Caco-2 (cell line): ENCODE results near the gene DCST1. TPM values are rescaled to one million over a fixed set of nuclear protein-coding genes. Genes with fewer than 3 reads are reported as not detected.

ENCODE experiments used
- BruUV-seq: library from RNA; stranded (reverse); fragments of 400-500 nt; replicated peaks from 2 replicates; lab custom pipeline; 2021; lab: Mats Ljungman, UMichigan
- CTCF ChIA-PET: fragments of 300-600 bp; sonication (Branson Sonifier 250); formaldehyde crosslinking; loops from one replicate; lab custom pipeline; 2022; ENCODE audit warnings: antibody characterized with exemption; lab: Charles Lee
- POLR2A ChIA-PET: fragments of 300-600 bp; sonication (Branson Sonifier 250); formaldehyde crosslinking; loops from one replicate; lab custom pipeline; 2022; ENCODE audit warnings: antibody characterized with exemption; lab: Charles Lee
- DNase-seq, 2 experiments: peaks; one replicate each; pipeline versions ENCODE4 v3.0.0 to v3.0.0-alpha.2; 2020 to 2022
- H3K27me3 ChIP-seq: replicated peaks from 2 replicates; pipeline ENCODE4 v1.6.0; 2011; ENCODE audit warnings: low read length; ENCODE audit not compliant: control insufficient read depth, insufficient read depth
- H3K36me3 ChIP-seq: 2 replicates; pipeline ENCODE4 v1.5.1; 2011; ENCODE audit warnings: low read length; ENCODE audit not compliant: control insufficient read depth, insufficient read depth
- H3K4me1 ChIP-seq: fragments of 250-450 bp; sonication (Bioruptor Pico); 2 replicates; pipeline ENCODE4 v1.5.1; 2020; ENCODE audit warnings: mild to moderate bottlenecking
- H3K4me3 ChIP-seq: 2 replicates; pipeline ENCODE4 v1.5.1; 2011; ENCODE audit warnings: low read depth, mild to moderate bottlenecking, control low read depth, low read length
- H3K9me3 ChIP-seq: fragments of 250-450 bp; sonication (Bioruptor Pico); 2 replicates; pipeline ENCODE4 v1.5.1; 2020; ENCODE audit warnings: mild to moderate bottlenecking, moderate library complexity
- H3K27ac Mint-ChIP-seq: one replicate; pipeline ENCODE4 v1.8.0; 2022; ENCODE audit warnings: mixed read lengths; ENCODE audit not compliant: unreplicated experiment
- H3K27me3 Mint-ChIP-seq: one replicate; pipeline ENCODE4 v1.8.0; 2022; ENCODE audit warnings: mixed read lengths; ENCODE audit not compliant: insufficient read depth, unreplicated experiment
- H3K36me3 Mint-ChIP-seq: one replicate; pipeline ENCODE4 v1.8.0; 2022; ENCODE audit warnings: mild to moderate bottlenecking, mixed read lengths; ENCODE audit not compliant: insufficient read depth, unreplicated experiment
- H3K4me1 Mint-ChIP-seq: one replicate; pipeline ENCODE4 v1.8.0; 2022; ENCODE audit warnings: low read depth, mixed read lengths; ENCODE audit not compliant: unreplicated experiment
- H3K4me3 Mint-ChIP-seq: one replicate; pipeline ENCODE4 v1.8.0; 2022; ENCODE audit warnings: mild to moderate bottlenecking, moderate library complexity, mixed read lengths; ENCODE audit not compliant: unreplicated experiment
- H3K9me3 Mint-ChIP-seq: one replicate; pipeline ENCODE4 v1.8.0; 2022; ENCODE audit warnings: mixed read lengths; ENCODE audit not compliant: unreplicated experiment
- intact Hi-C: fragments of 100-400 bp; cut with micrococcal nuclease; formaldehyde crosslinking; loops from one replicate; pipeline ENCODE4 v1.10.0; 2022; ENCODE audit not compliant: unreplicated experiment
- total RNA-seq: library from RNA; stranded (reverse); gene quantifications from 2 replicates; pipeline ENCODE4 v1.2.3, GENCODE V29; 2022
- TF ChIP-seq, protein P1 (sequence below), 2 experiments: fragments of 200-600 bp in 1 of 2; IDR thresholded peaks; 1 replicate in 1 of 2; 2 replicates in 1 of 2; pipeline versions ENCODE4 v1.5.1 to v1.8.0; 2011 to 2022; ENCODE audit warnings: antibody characterized with exemption in 1 of 2, control low read depth in 1 of 2, inconsistent platforms in 1 of 2, low read depth in 1 of 2, low read length in 1 of 2, mild to moderate bottlenecking in 1 of 2, moderate library complexity in 1 of 2; ENCODE audit not compliant: insufficient read depth in 1 of 2, severe bottlenecking in 1 of 2, unreplicated experiment in 1 of 2

DCST1 gene
- total RNA-seq, 1 experiment from 2014 or later = not detected

DNA sequence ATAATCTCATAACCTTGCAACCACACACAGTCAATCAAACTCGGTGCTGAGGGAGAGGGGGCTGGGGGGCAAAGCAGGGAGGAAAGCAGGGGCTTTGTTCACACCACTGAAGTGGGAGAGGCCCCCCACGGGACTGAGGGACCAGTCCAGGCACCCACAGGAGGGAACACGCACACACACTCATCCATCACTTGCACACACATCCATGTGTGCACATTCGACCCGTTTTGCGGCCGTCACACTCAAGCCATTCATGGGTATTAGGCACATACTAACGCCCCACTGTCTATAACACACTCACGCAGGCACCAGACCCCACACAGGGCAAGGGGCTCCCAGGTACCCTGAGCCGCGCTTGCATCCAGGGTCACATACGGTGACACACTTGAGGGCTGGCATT lies 59.0 kb downstream of the DCST1 start:
- Mint-ChIP-seq H3K4me3 (no peak overlapping the region), H3K27ac (no peak overlapping the region), H3K27me3 (no peaks in the 10 kb centered on the region), H3K4me1 (peaks cover 6% of the 10 kb centered on the region), H3K36me3 (no peaks in the 10 kb centered on the region), H3K9me3 (no peaks in the 10 kb centered on the region)
- intact Hi-C loops = no loop called here
- no peak for DNase-seq
- H3K4me3 ChIP-seq = no peak overlapping the region
- BruUV-seq = no TSS peak
- TF ChIP-seq, protein P1, sequence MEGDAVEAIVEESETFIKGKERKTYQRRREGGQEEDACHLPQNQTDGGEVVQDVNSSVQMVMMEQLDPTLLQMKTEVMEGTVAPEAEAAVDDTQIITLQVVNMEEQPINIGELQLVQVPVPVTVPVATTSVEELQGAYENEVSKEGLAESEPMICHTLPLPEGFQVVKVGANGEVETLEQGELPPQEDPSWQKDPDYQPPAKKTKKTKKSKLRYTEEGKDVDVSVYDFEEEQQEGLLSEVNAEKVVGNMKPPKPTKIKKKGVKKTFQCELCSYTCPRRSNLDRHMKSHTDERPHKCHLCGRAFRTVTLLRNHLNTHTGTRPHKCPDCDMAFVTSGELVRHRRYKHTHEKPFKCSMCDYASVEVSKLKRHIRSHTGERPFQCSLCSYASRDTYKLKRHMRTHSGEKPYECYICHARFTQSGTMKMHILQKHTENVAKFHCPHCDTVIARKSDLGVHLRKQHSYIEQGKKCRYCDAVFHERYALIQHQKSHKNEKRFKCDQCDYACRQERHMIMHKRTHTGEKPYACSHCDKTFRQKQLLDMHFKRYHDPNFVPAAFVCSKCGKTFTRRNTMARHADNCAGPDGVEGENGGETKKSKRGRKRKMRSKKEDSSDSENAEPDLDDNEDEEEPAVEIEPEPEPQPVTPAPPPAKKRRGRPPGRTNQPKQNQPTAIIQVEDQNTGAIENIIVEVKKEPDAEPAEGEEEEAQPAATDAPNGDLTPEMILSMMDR (IDR thresholded peaks at IDR 0.05; ENCODE audit: insufficient read depth in 1 of 2, low read depth in 1 of 2, low read length in 1 of 2, severe bottlenecking in 1 of 2, unreplicated experiment in 1 of 2) = no peak
- ChIA-PET CTCF (interaction anchor here (1.6 to 4.9 kb wide), 3 partner anchors 31 to 80 kb away, joined by 3 to 147 read pairs (median 45); partner anchors contain the start of genes KRTCAP2 and TRIM46), POLR2A (no interaction called here)
- H3K36me3 ChIP-seq = no peaks in the 10 kb centered on the region
- no peaks in the 10 kb centered on the region for H3K9me3 ChIP-seq
- H3K4me1 ChIP-seq = peaks cover 8% of the 10 kb centered on the region
- H3K27me3 ChIP-seq = no peaks in the 10 kb centered on the region

DNA sequence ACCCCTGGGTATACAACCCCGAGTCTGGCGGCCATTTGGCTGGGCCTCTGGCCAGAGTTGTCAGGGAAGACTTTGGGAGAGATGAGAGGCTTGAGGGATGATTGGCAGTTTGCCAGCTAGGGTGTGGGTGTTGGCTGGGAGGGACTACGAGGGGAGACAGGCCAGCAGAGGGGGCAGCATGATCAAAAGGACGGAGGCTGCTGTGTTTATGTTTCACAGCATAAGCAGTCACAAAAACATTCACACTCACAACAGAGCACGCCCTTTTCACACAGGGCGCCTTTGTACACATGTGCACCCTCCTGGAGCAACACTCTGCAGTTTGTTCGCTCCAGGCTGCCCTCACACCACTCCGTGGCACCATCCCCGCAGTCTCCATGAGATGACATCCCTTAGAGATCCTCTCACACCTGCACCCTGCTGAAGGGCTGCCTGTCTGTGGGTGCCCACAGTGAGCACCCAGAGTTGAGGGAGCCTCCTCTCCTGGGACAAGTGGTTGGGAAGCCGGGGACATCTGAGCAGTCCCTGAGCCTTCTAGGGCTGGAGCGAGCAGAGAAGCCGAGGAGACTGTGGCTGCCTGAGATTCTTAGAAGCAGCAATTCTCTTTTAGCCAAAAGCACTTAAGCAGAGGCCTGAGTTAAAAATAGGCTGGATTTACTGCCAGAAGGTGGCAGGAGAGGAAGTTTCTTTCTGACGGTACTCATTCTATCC lies 60.4 kb downstream of the DCST1 start:
- Histone ChIP-seq H3K4me1 (peaks cover 8% of the 10 kb centered on the region), H3K4me3 (no peak overlapping the region), H3K9me3 (no peaks in the 10 kb centered on the region), H3K36me3 (no peaks in the 10 kb centered on the region), H3K27me3 (no peaks in the 10 kb centered on the region)
- no TSS peak for BruUV-seq
- H3K36me3 Mint-ChIP-seq = no peaks in the 10 kb centered on the region
- H3K9me3 Mint-ChIP-seq = no peaks in the 10 kb centered on the region
- intact Hi-C loops = loop anchor here (1.0 to 2.0 kb wide), 4 partner anchors 32 to 73 kb away; partner anchors contain the start of genes DPM3 and SLC50A1
- POLR2A ChIA-PET = no interaction called here
- CTCF ChIA-PET = interaction anchor here (0.5 to 4.9 kb wide), 5 partner anchors 26 to 79 kb away, joined by 4 to 147 read pairs (median 8); partner anchors contain the start of gene KRTCAP2
- TF ChIP-seq, protein P1 (IDR thresholded peaks at IDR 0.05; ENCODE audit: insufficient read depth in 1 of 2, low read depth in 1 of 2, low read length in 1 of 2, severe bottlenecking in 1 of 2, unreplicated experiment in 1 of 2) = peak; percentile 43 to 54
- no peak overlapping the region for H3K4me3 Mint-ChIP-seq
- no peak for DNase-seq
- H3K27me3 Mint-ChIP-seq = no peaks in the 10 kb centered on the region
- no peak overlapping the region for H3K27ac Mint-ChIP-seq
- peaks cover 6% of the 10 kb centered on the region for H3K4me1 Mint-ChIP-seq

GRCh38 chr1:155094622-155094948 lies 61.0 kb downstream of the DCST1 start:
- Histone ChIP-seq H3K4me3 (no peak overlapping the region), H3K36me3 (no peaks in the 10 kb centered on the region), H3K9me3 (no peaks in the 10 kb centered on the region), H3K4me1 (peaks cover 8% of the 10 kb centered on the region), H3K27me3 (no peaks in the 10 kb centered on the region)
- Mint-ChIP-seq H3K4me3 (no peak overlapping the region), H3K36me3 (no peaks in the 10 kb centered on the region), H3K27me3 (no peaks in the 10 kb centered on the region), H3K9me3 (no peaks in the 10 kb centered on the region), H3K4me1 (peaks cover 6% of the 10 kb centered on the region), H3K27ac (no peak overlapping the region)
- TF ChIP-seq, protein P1 (IDR thresholded peaks at IDR 0.05; ENCODE audit: insufficient read depth in 1 of 2, low read depth in 1 of 2, low read length in 1 of 2, severe bottlenecking in 1 of 2, unreplicated experiment in 1 of 2) = no peak
- BruUV-seq = no TSS peak
- POLR2A ChIA-PET = no interaction called here
- CTCF ChIA-PET = interaction anchor here (0.6 to 2.4 kb wide), 3 partner anchors 27 to 78 kb away, joined by 4 to 12 read pairs (median 8); partner anchors contain the start of gene KRTCAP2
- intact Hi-C loops = loop anchor here (1.0 to 2.0 kb wide), 4 partner anchors 32 to 73 kb away; partner anchors contain the start of genes DPM3 and SLC50A1
- no peak for DNase-seq
